HG03025 (cell line): ENCODE measurements around the gene ARHGAP22.
"Not testable (repeated sequence)": the region's sequence is repeated elsewhere in the genome, so short reads cannot be mapped to it uniquely, and the experiment has no call there.

Experiments used
- ATAC-seq: cut with Tn5 transposase; IDR thresholded peaks from one replicate; pipeline ENCODE4 v1.9.1; 2021; ENCODE audit warnings: mild to moderate bottlenecking, moderate library complexity; ENCODE audit not compliant: unreplicated experiment, low FRiP score

Gene ARHGAP22

GRCh38 chr10:48444861-48445841 lies 159.7 kb downstream of the ARHGAP22 start:
- no peak for ATAC-seq

DNA sequence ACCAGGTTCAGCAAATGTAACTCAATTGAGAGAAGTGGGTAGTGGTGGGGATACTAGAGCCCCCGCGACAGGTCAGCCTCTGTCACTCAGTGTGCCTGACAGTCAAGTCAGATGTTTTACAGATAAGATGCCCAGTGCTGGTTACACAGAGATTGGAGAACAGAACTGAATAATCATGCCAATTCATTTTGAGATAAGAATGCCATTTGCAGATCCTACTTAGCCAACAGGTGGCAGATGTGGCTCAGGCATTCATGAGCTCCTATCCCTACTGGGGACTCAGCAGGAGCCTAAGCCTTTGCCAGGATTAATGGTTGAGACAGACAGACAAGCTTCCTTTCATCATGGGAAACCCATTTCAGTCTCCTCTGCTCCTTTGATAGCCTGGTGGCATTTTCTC lies 160.6 kb downstream of the ARHGAP22 start:
- ATAC-seq: no peak

DNA sequence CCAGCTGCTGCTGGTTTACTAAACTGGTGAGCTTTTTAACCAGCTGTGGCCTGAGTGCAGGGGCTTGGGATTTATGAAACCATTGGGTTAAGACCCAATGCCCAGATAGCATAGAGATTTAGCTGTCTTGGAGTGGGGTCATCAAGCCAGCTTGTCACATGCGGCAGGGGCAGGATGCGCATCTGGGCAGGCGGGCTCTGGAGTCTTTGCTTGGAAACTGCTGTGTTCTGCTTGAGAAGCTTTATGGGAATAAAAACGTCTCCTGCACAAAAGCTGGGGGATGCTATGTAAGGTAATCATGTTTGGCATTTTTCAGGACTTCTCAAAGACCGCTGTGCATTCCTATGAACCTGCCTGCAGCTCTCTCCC lies 162.1 kb downstream of the ARHGAP22 start:
- no peak for ATAC-seq

DNA sequence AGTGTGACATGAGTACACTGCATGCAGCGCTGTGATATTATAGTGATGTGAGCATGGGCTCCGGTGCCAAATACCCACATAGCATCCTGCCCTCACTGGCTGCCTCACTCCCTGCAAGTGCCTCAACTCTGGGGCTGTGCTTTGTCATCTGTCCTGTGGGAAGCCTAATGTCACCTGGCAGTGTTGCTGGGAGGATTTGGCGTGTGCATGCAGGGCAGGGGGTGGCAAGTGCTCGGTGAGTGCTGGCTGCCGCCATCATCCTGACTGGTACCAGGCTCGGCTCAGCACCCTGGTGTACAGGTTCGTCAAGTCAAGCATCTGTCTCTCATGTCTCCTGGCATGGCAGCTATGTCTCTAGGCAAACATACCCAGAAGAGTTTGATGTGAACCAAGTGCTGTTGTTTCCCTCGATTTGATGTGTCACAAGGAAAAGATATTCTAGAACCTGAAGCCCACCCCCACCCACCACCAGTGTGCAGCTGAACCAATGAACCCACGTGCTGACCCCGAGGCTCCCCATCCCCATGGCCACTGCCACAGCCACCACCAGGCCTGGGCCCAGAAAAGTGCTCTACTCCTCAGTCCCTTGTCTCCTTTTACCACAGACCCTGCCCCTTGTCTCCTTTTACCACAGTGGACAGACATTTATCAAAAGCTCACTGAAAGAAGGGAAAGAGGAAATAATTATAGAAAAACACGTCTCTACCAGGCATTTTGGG lies 162.6 kb downstream of the ARHGAP22 start:
- no peak for ATAC-seq

GRCh38 chr10:48440771-48441170 lies 164.1 kb downstream of the ARHGAP22 start:
- ATAC-seq: no peak

GRCh38 chr10:48439581-48440041 lies 165.3 kb downstream of the ARHGAP22 start:
- ATAC-seq: no peak

- ATAC-seq: no peak
Measured at GRCh38 chr10:48439031-48439430, 165.8 kb downstream of the ARHGAP22 start.

DNA sequence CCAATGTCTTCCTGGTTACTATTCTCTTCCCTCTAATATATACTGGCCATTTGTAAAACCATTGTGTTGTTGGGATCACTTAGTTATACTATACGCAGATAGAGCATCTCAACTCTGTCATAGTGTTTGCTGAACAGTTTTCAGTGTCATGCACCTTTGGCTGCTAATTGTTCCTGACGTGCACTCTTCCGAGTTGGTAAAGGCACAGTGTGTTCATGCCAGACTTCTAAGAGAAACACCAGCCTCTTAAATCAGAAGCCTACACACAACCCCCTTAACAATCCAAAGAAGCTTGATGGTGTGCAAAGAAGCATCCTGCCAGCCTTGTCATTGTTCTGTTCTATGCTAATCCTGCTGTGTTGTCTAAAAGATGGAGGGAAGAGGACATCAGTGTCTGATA lies 167.3 kb downstream of the ARHGAP22 start:
- ATAC-seq: no peak

GRCh38 chr10:48431871-48432270 lies 173.0 kb downstream of the ARHGAP22 start:
- no peak for ATAC-seq

GRCh38 chr10:48430402-48430993 lies 174.4 kb downstream of the ARHGAP22 start:
- ATAC-seq: no peak

DNA sequence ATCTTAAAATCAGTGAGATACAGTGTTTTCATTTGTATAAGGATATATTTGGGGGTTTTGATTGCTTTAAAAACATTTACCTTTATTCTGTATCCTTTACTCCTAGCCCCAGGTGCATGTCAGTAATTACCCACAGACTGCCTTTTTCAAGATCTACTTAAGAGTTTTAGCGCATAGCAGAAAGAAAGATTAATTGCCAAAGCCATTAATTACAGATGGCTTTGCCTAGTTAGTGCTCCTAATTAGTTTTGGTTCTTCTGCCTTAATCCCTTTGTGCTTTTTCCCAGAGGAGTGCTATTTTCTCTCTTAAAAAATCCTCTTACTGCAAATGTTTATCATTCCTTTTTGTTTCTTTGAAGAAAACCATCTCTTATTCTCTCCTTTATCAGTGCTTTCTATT lies 175.6 kb downstream of the ARHGAP22 start:
- ATAC-seq: no peak

GRCh38 chr10:48428896-48429295 lies 176.0 kb downstream of the ARHGAP22 start:
- no peak for ATAC-seq

DNA sequence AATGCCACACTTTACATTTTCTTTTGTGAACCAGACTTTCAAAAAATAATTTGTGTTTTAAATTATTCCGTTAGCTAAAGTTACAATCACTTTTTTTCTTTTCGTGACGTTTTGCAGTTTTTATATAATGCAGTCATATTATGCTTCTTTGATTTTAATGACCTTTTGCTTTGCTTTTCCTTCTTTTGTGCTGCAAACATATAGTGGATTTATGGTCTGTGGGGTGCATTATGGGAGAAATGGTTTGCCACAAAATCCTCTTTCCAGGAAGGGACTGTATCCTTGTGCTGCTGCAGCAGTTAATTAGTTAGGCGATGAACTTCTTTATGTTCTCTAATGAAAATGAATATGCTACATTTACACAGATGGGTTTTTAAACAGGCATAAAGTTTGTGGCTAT lies 181.0 kb downstream of the ARHGAP22 start:
- no peak for ATAC-seq

GRCh38 chr10:48421862-48422261 lies 183.0 kb downstream of the ARHGAP22 start:
- ATAC-seq: not testable (repeated sequence)

- no peak for ATAC-seq
Measured at GRCh38 chr10:48419714-48420113, 185.2 kb downstream of the ARHGAP22 start.

DNA sequence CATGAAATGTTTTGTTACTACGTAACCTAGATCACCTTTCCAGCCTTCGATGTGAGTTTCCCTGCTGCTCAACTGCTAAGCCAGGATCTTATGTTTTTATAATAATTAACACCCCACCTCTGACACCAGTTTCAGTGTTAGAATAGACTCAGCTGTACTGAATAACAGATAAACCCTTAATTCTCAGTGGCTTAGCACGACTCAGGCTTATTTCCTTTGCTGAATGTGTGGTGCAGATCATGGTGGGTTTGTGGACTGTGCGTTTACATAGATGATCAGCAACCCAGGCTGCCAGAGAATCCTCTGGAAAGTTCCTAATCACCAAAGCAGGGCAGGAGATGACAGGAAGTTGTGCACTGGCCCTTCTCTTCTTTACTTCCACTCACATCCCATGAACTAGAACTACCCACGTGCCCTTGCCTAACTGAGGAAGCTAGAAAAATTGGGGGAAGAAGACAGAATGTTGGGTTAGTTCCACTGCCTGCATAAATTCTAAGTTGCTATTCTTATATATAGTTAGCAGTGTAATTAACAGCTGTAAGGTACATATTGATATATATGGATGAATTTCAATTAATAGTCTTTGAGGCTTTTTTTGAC lies 186.6 kb downstream of the ARHGAP22 start:
- ATAC-seq: no peak

DNA sequence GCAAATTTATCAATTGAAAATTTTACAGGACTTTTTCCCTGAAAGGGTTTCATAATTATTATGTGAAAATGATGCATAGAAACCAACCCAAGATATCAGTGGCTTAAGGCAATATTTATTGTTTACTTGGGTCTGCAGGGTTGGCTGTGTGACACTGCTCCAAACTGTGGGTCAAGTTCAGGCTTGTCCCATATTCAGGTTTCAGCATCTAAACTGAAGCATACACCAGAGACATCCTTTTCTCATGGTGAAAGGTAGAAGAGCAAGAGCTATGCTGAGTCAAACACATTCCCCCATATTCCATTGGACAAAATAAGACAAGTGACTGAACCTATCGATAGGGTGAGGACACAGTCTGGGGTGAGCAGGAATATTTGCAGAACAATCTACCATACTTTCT lies 187.5 kb downstream of the ARHGAP22 start:
- ATAC-seq: no peak

- ATAC-seq: no peak
Measured at GRCh38 chr10:48416584-48417232, 188.2 kb downstream of the ARHGAP22 start.

GRCh38 chr10:48414778-48415177 lies 190.1 kb downstream of the ARHGAP22 start:
- no peak for ATAC-seq

DNA sequence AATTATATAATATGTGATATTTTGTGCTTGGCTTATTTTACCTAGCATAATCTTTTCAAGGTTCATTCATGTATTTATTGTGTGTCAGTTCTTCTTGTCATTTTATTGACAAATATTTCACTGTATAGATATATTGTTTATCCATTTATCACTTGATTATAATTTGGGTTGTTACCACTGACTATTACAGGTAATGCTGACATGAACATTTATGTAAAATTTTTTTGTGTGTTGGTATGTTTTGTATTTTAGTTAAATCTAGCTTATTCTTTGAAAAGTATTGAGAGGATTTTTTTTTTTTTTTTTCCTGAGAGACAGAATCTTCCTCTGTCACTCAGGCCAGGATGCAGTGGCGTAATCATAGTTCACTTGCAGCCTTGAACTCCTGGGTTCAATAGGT lies 190.7 kb downstream of the ARHGAP22 start:
- ATAC-seq: no peak
